K562 (cell line): Measurements from ENCODE around the gene ALG12. TPM values are rescaled to one million over a fixed set of nuclear protein-coding genes. Genes with fewer than 3 reads are reported as not detected.

ENCODE experiments used
- ARNT ChIP-seq, 2 experiments: fragments of 450-650 bp; IDR thresholded peaks; 2 replicates each; pipeline ENCODE4 v1.6.1; 2016; ENCODE audit warnings: mild to moderate bottlenecking in 1 of 2
- ATF1 ChIP-seq, 2 experiments: fragments of 450-650 bp in 1 of 2; IDR thresholded peaks; 2 replicates each; pipeline ENCODE4 v1.6.1; 2016; ENCODE audit warnings: missing compliant biosample characterization in 1 of 2, missing genetic modification characterization in 1 of 2
- CCNT2 ChIP-seq: IDR thresholded peaks from 2 replicates; pipeline ENCODE4 v1.6.1; 2011; ENCODE audit warnings: borderline replicate concordance, low read depth, mild to moderate bottlenecking, moderate library complexity, mixed read lengths, low read length; ENCODE audit not compliant: insufficient read length; ENCODE audit errors: extremely low read depth
- ELF1 ChIP-seq: fragments of 200-800 bp; sonication (Bioruptor generic); IDR thresholded peaks from 2 replicates; pipeline ENCODE4 v1.6.1; 2016; ENCODE audit warnings: missing genetic modification characterization, missing compliant biosample characterization
- FIP1L1 ChIP-seq: fragments of 200-400 bp; formaldehyde crosslinking; IDR thresholded peaks from 2 replicates; pipeline ENCODE4 v1.6.1; 2018; ENCODE audit warnings: mild to moderate bottlenecking, low read depth, low read length; ENCODE audit not compliant: poor library complexity, severe bottlenecking
- JUNB ChIP-seq: fragments of 450-650 bp; formaldehyde crosslinking; conservative IDR thresholded peaks from 2 replicates; pipeline ENCODE4 v1.4.0; 2020; ENCODE audit warnings: mild to moderate bottlenecking
- JUND ChIP-seq, 2 experiments: IDR thresholded peaks; 2 replicates in 1 of 2; 3 replicates in 1 of 2; pipeline ENCODE4 v1.6.1; 2011; ENCODE audit warnings: borderline replicate concordance in 2 of 2, low read depth in 2 of 2, low read length in 2 of 2, improper control_type of control experiment in 1 of 2, missing biosample characterization in 1 of 2, missing genetic modification characterization in 1 of 2, missing genetic modification reagents in 1 of 2
- NR2C2 ChIP-seq, 2 experiments: fragments of 200-800 bp in 1 of 2; sonication (Bioruptor generic) in 1 of 2; sonication (generic) in 1 of 2; formaldehyde crosslinking in 1 of 2; IDR thresholded peaks; 2 replicates each; pipeline versions ENCODE4 v1.6.1 to v1.8.0; 2016 to 2022; ENCODE audit warnings: mild to moderate bottlenecking in 1 of 2, missing compliant biosample characterization in 1 of 2, missing genetic modification characterization in 1 of 2, missing genetic modification reagents in 1 of 2
- PCBP1 ChIP-seq: fragments of 200-400 bp; formaldehyde crosslinking; IDR thresholded peaks from 2 replicates; pipeline ENCODE4 v1.6.1; 2018; ENCODE audit warnings: mild to moderate bottlenecking, low read depth, low read length; ENCODE audit not compliant: poor library complexity, severe bottlenecking
- PML ChIP-seq: IDR thresholded peaks from 2 replicates; pipeline ENCODE4 v1.6.1; 2012; ENCODE audit warnings: low read length, inconsistent platforms
- RBFOX2 ChIP-seq: fragments of 200-400 bp; formaldehyde crosslinking; IDR thresholded peaks from 2 replicates; pipeline ENCODE4 v1.6.1; 2017; ENCODE audit warnings: low read depth, mild to moderate bottlenecking, low read length, moderate library complexity
- ZFX ChIP-seq: sonication (generic); formaldehyde crosslinking; IDR thresholded peaks from 2 replicates; pipeline ENCODE4 v1.8.0; 2022; ENCODE audit warnings: mild to moderate bottlenecking, missing genetic modification reagents, moderate library complexity
- ZNF77 ChIP-seq: fragments of 250-450 bp; sonication (Bioruptor Pico); IDR thresholded peaks from 2 replicates; pipeline ENCODE4 v1.5.0; 2020
- ZNF780A ChIP-seq: fragments of 250-450 bp; sonication (Bioruptor Pico); IDR thresholded peaks from 2 replicates; pipeline ENCODE4 v1.5.0; 2021; ENCODE audit warnings: mild to moderate bottlenecking
- ZNF79 ChIP-seq: fragments of 250-450 bp; sonication (Bioruptor Pico); IDR thresholded peaks from 2 replicates; pipeline ENCODE4 v1.4.0; 2020; ENCODE audit warnings: low read depth, mild to moderate bottlenecking, moderate library complexity
- polyA plus RNA-seq, 8 experiments: library from polyadenylated mRNA; depleted of rRNA in 4 of 8; stranded (reverse) in 5 of 8; unstranded in 3 of 8; fragments of >200 nt; fragmentation: Nextera tagmentation in 2 of 8; fragmentation: Illumina TruSeq in 1 of 8; extraction: Ambion mirVana in 2 of 8; extraction: Trizol in 1 of 8; gene quantifications; 2 replicates each; pipeline versions ENCODE4 v1.2.1 to v1.2.3, GENCODE V29; 2011 to 2014; ENCODE audit warnings: inconsistent platforms in 1 of 8, missing spikeins in 1 of 8
- total RNA-seq, 7 experiments: library from RNA; depleted of rRNA in 6 of 7; stranded (reverse); fragments of >200 nt in 6 of 7; fragmentation: Illumina TruSeq in 2 of 7; extraction: Trizol in 2 of 7; gene quantifications; 2 replicates each; pipeline versions ENCODE4 v1.2.1 to v1.2.3, GENCODE V29; 2011 to 2021; ENCODE audit warnings: low replicate concordance in 1 of 7
- TF ChIP-seq, protein P1 (sequence below): sonication (generic); formaldehyde crosslinking; IDR thresholded peaks from 2 replicates; pipeline ENCODE4 v1.8.0; 2022; ENCODE audit warnings: missing genetic modification reagents, mild to moderate bottlenecking, moderate library complexity, borderline replicate concordance

ALG12 gene
- total and polyA plus RNA-seq, 9 of the 15 experiments (the other 6 are each of a cell fraction or from before 2014, with no cell fraction given), result 0.20 to 8.5 (median 3.4) TPM

DNA sequence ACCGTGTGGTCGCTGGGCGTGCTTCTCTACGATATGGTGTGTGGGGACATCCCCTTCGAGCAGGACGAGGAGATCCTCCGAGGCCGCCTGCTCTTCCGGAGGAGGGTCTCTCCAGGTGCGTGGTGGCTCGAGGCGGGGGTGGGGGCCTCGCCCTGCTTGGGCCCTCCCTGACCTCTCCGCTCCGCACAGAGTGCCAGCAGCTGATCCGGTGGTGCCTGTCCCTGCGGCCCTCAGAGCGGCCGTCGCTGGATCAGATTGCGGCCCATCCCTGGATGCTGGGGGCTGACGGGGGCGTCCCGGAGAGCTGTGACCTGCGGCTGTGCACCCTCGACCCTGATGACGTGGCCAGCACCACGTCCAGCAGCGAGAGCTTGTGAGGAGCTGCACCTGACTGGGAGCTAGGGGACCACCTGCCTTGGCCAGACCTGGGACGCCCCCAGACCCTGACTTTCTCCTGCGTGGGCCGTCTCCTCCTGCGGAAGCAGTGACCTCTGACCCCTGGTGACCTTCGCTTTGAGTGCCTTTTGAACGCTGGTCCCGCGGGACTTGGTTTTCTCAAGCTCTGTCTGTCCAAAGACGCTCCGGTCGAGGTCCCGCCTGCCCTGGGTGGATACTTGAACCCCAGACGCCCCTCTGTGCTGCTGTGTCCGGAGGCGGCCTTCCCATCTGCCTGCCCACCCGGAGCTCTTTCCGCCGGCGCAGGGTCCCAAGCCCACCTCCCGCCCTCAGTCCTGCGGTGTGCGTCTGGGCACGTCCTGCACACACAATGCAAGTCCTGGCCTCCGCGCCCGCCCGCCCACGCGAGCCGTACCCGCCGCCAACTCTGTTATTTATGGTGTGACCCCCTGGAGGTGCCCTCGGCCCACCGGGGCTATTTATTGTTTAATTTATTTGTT is 44.8 kb upstream of the ALG12 start (continued):
- TF ChIP-seq ZNF79, result no peak
- TF ChIP-seq NR2C2 (CRISPR knock-in tag; IDR thresholded peaks at IDR 0.05), result 0 out of 2 replicates have a peak, but pooled peaks have one; percentile 47
- TF ChIP-seq NR2C2 (tag; IDR thresholded peaks at IDR 0.05), result peak; percentile 78
- TF ChIP-seq ATF1 (CRISPR knock-in tag; IDR thresholded peaks at IDR 0.05), result no peak
- 0 out of 2 replicates have a peak, but pooled peaks have one; percentile 9 for TF ChIP-seq ATF1 (tag; IDR thresholded peaks at IDR 0.05)
- TF ChIP-seq PCBP1, result peak; percentile 10
- peak; percentile 81 for TF ChIP-seq RBFOX2
- TF ChIP-seq ZNF780A, result no peak
- peak; percentile 54 for TF ChIP-seq FIP1L1
- TF ChIP-seq, protein P1, sequence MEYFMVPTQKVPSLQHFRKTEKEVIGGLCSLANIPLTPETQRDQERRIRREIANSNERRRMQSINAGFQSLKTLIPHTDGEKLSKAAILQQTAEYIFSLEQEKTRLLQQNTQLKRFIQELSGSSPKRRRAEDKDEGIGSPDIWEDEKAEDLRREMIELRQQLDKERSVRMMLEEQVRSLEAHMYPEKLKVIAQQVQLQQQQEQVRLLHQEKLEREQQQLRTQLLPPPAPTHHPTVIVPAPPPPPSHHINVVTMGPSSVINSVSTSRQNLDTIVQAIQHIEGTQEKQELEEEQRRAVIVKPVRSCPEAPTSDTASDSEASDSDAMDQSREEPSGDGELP (CRISPR knock-in tag), result peak; percentile 57; the same call in 1 of the 2 replicates
- no peak for TF ChIP-seq ARNT (IDR thresholded peaks at IDR 0.05)
- peak; percentile 11 for TF ChIP-seq CCNT2
- no peak for TF ChIP-seq ZNF77 (CRISPR knock-in tag)
- TF ChIP-seq ELF1, result 0 out of 2 replicates have a peak, but pooled peaks have one; percentile 41
- TF ChIP-seq JUND (IDR thresholded peaks at IDR 0.05; ENCODE audit: borderline replicate concordance, low read depth, low read length), result no peak
- TF ChIP-seq JUND (tag; IDR thresholded peaks at IDR 0.05; ENCODE audit: borderline replicate concordance, low read depth, low read length), result 0 out of 3 replicates have a peak, but pooled peaks have one; percentile 2
- TF ChIP-seq JUNB, result no peak
- peak; percentile 45; the same call in 1 of the 2 replicates for TF ChIP-seq ZFX (CRISPR knock-in tag)
- no peak for TF ChIP-seq PML
